Measurements from ENCODE around the gene SCP2. TPM values are rescaled to one million over a fixed set of nuclear protein-coding genes. Genes with fewer than 3 reads are reported as not detected.
"Not testable (repeated sequence)": the region's sequence is repeated elsewhere in the genome, so short reads cannot be mapped to it uniquely, and the experiment has no call there.

SCP2 gene
- total RNA-seq, 2 experiments from 2014 or later, result 22.7 to 27.0 TPM

DNA sequence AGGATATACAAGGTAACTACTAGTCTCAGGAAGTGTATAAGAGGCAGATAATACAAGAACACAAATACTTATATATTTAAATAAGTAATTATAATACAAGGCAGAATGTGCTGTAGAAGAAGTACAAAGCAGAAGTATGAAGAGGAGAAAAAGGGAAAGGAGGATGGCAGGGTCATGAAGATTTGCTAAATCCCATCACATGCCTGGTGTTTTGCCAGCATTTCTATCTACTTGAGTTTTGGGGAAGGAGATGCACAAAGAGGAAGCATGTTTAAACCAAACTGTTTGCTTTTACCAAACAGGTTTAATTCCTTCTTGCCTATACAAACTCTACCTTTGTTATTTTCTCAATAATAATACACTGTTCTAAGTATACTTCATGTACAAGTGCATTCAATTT is 74.1 kb downstream of the SCP2 start:
- intact Hi-C loops (cut with DNase I, micrococcal nuclease), result no loop called here

DNA sequence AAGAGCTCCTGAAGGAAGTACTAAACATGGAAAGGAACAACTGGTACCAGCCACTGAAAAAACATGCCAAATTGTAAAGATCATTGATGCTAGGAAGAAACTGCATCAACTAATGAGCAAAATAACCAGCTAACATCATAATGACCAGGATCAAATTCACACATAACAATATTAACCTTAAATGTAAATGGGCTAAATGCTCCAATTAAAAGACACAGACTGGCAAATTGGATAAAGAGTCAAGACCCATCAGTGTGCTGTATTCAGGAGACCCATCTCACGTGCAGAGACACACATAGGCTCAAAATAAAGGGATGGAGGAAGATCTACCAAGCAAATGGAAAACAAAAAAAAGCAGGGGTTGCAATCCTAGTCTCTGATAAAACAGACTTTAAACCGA is 79.5 kb downstream of the SCP2 start:
- H3K36me3 ChIP-seq (ENCODE audit: insufficient read depth, low read length); DNase-seq; CTCF ChIA-PET; H3K4me3 ChIP-seq (ENCODE audit: low read length); H3K27me3 Mint-ChIP-seq; H3K27ac ChIP-seq (ENCODE audit: low read depth in 1 of 2, low read length in 2 of 2); H3K9me3 ChIP-seq (ENCODE audit: control insufficient read depth in 1 of 2, insufficient read depth in 1 of 2, low read length in 2 of 2); H3K9me3 Mint-ChIP-seq; H3K27ac Mint-ChIP-seq; H3K27me3 ChIP-seq (ENCODE audit: control insufficient read depth in 1 of 2, insufficient read depth in 2 of 2, low read length in 2 of 2); H3K4me3 Mint-ChIP-seq; ATAC-seq (ENCODE audit: poor library complexity); intact Hi-C loops (cut with DNase I, micrococcal nuclease); POLR2A ChIA-PET; H3K4me1 Mint-ChIP-seq (ENCODE audit: low read depth); H3K4me1 ChIP-seq (ENCODE audit: insufficient read depth, low read length): not testable (repeated sequence)
- H3K36me3 Mint-ChIP-seq (ENCODE audit: low read depth), result peaks cover 10% of the 10 kb centered on the region

More for the DNA sequence above, 74.1 kb downstream of the SCP2 start:
- H3K27ac ChIP-seq (ENCODE audit: low read depth in 1 of 2, low read length in 2 of 2), result no peak overlapping the region
- H3K27me3 ChIP-seq (ENCODE audit: control insufficient read depth in 1 of 2, insufficient read depth in 2 of 2, low read length in 2 of 2), result no peaks in the 10 kb centered on the region
- DNase-seq (no peak), ATAC-seq (ENCODE audit: poor library complexity) (no peak)
- Mint-ChIP-seq H3K9me3 (no peaks in the 10 kb centered on the region), H3K27me3 (no peaks in the 10 kb centered on the region), H3K36me3 (ENCODE audit: low read depth) (peaks cover 10% of the 10 kb centered on the region), H3K27ac (no peak overlapping the region), H3K4me3 (no peak overlapping the region), H3K4me1 (ENCODE audit: low read depth) (no peaks in the 10 kb centered on the region)
- no peak overlapping the region for H3K4me3 ChIP-seq (ENCODE audit: low read length)
- TF ChIP-seq, protein P1, sequence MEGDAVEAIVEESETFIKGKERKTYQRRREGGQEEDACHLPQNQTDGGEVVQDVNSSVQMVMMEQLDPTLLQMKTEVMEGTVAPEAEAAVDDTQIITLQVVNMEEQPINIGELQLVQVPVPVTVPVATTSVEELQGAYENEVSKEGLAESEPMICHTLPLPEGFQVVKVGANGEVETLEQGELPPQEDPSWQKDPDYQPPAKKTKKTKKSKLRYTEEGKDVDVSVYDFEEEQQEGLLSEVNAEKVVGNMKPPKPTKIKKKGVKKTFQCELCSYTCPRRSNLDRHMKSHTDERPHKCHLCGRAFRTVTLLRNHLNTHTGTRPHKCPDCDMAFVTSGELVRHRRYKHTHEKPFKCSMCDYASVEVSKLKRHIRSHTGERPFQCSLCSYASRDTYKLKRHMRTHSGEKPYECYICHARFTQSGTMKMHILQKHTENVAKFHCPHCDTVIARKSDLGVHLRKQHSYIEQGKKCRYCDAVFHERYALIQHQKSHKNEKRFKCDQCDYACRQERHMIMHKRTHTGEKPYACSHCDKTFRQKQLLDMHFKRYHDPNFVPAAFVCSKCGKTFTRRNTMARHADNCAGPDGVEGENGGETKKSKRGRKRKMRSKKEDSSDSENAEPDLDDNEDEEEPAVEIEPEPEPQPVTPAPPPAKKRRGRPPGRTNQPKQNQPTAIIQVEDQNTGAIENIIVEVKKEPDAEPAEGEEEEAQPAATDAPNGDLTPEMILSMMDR (IDR thresholded peaks at IDR 0.05), result no peak
- POLR2A ChIA-PET, result interaction anchor here (0.6 kb wide), 1 partner anchor 159 kb away, joined by 3 read pairs; no protein-coding TSS in a partner anchor
- H3K36me3 ChIP-seq (ENCODE audit: insufficient read depth, low read length), result no peaks in the 10 kb centered on the region
- no peaks in the 10 kb centered on the region for H3K4me1 ChIP-seq (ENCODE audit: insufficient read depth, low read length)
- CTCF ChIA-PET, result no interaction called here
- no peaks in the 10 kb centered on the region for H3K9me3 ChIP-seq (ENCODE audit: control insufficient read depth in 1 of 2, insufficient read depth in 1 of 2, low read length in 2 of 2)

DNA sequence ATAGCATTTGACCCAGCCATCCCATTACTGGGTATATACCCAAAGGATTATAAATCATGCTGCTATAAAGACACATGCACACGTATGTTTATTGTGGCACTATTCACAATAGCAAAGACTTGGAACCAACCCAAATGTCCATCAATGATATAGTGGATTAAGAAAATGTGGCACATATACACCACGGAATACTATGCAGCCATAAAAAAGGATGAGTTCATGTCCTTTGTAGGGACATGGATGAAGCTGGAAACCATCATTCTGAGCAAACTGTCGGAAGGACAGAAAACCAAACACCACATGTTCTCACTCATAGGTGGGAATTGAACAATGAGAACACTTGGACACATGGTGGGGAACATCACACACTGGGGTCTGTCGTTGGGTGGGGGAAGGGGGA is 83.2 kb downstream of the SCP2 start:
- H3K27me3 ChIP-seq (ENCODE audit: control insufficient read depth in 1 of 2, insufficient read depth in 2 of 2, low read length in 2 of 2); H3K4me3 ChIP-seq (ENCODE audit: low read length); H3K27ac ChIP-seq (ENCODE audit: low read depth in 1 of 2, low read length in 2 of 2); H3K4me1 Mint-ChIP-seq (ENCODE audit: low read depth); POLR2A ChIA-PET; ATAC-seq (ENCODE audit: poor library complexity); H3K27ac Mint-ChIP-seq; CTCF ChIA-PET; H3K9me3 Mint-ChIP-seq; H3K4me3 Mint-ChIP-seq; H3K36me3 ChIP-seq (ENCODE audit: insufficient read depth, low read length); H3K27me3 Mint-ChIP-seq; H3K9me3 ChIP-seq (ENCODE audit: control insufficient read depth in 1 of 2, insufficient read depth in 1 of 2, low read length in 2 of 2); H3K4me1 ChIP-seq (ENCODE audit: insufficient read depth, low read length); H3K36me3 Mint-ChIP-seq (ENCODE audit: low read depth); DNase-seq: not testable (repeated sequence)
- intact Hi-C loops (cut with DNase I, micrococcal nuclease), result loop anchor here (10.0 kb wide), 3 partner anchors 85 to 285 kb away; partner anchors contain the start of genes CPT2 (in 1 of the 2), ECHDC2 (in 1 of the 2), SCP2 (in 1 of the 2) and ZYG11B (in 1 of the 2)

DNA sequence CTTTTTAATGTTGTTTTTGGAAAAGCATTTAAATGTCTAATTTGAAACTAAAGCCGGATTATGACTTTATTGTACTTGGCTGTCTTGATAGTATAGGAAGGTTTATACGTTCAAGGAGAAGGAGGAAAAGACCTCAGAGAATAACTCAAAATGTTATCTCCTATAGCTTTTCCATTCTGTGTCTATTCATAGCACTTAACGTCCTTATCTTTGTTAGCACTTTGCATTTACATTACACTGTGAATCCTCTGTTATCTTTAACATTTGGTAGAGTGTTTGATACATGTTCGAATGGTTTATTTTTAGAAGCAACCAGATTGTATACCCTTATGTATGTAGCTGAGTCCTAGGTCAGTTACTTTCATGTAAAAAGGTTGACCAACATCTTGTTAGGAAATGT is 84.1 kb downstream of the SCP2 start:
- intact Hi-C loops (cut with DNase I, micrococcal nuclease), result loop anchor here (10.0 kb wide), 3 partner anchors 86 to 286 kb away; partner anchors contain the start of genes CPT2 (in 1 of the 2), ECHDC2 (in 1 of the 2), SCP2 (in 1 of the 2) and ZYG11B (in 1 of the 2)
- TF ChIP-seq, protein P1 (IDR thresholded peaks at IDR 0.05), result no peak

More for the DNA sequence above, 84.1 kb downstream of the SCP2 start:
- no peaks in the 10 kb centered on the region for H3K36me3 ChIP-seq (ENCODE audit: insufficient read depth, low read length)
- Mint-ChIP-seq H3K9me3 (no peaks in the 10 kb centered on the region), H3K27ac (no peak overlapping the region), H3K4me1 (ENCODE audit: low read depth) (peaks cover 16% of the 10 kb centered on the region), H3K36me3 (ENCODE audit: low read depth) (peaks cover 6% of the 10 kb centered on the region), H3K4me3 (no peak overlapping the region), H3K27me3 (no peaks in the 10 kb centered on the region)
- DNase-seq, result no peak
- H3K4me1 ChIP-seq (ENCODE audit: insufficient read depth, low read length), result peaks cover 9% of the 10 kb centered on the region
- ChIA-PET POLR2A (no interaction called here), CTCF (no interaction called here)
- H3K4me3 ChIP-seq (ENCODE audit: low read length), result no peak overlapping the region
- ATAC-seq (ENCODE audit: poor library complexity), result no peak
- no peak overlapping the region for H3K27ac ChIP-seq (ENCODE audit: low read depth in 1 of 2, low read length in 2 of 2)
- no peaks in the 10 kb centered on the region for H3K27me3 ChIP-seq (ENCODE audit: control insufficient read depth in 1 of 2, insufficient read depth in 2 of 2, low read length in 2 of 2)
- no peaks in the 10 kb centered on the region for H3K9me3 ChIP-seq (ENCODE audit: control insufficient read depth in 1 of 2, insufficient read depth in 1 of 2, low read length in 2 of 2)

Measured in CD4-positive, alpha-beta T cell (primary cell).